ENCODE measurements around the gene SAMM50.
"Not testable (repeated sequence)": the region's sequence is repeated elsewhere in the genome, so short reads cannot be mapped to it uniquely, and the experiment has no call there.

The SAMM50 gene

DNA sequence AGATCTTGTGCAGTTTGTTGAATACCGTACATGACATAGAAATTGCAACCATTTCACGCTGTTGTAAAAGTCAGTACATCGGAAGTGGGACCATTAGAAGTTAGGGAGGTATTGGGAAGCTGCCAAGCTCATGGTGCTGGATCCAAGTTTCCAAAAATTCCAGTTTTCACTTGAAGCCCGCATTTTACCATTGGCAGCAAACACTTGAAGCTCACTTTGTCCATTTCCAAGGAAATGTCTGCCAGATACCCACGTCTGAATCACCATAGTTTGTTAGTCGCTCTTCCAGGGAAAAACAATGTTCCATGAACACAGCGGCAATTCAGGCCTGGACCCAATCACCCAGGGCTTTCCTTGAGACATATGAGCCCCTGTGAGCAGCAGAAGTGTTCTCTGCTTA, 46.3 kb downstream of the SAMM50 start:
- no peak for DNase-seq (ENCODE audit: low read depth)

- no peak for DNase-seq (ENCODE audit: low read depth)
Measured at GRCh38 chr22:44002324-44002723, 47.1 kb downstream of the SAMM50 start.

DNA sequence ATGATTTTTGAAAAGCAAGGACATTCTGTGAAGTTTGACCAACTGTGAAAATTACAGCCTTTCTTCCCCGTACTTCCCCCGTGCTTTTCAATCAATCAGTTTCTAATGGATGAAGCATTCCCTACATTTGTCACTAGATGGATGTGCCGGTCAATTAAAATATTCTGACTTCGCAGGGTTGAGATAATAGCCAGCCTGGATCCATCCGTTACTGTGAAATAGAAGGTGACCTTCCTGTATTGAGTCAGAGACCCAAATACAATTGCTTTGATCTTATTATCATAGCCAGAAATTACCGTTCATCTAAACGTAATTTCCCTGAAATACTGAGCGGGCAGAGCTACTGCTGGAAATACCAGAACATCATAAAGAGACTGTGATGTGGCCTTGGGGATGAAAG, 47.8 kb downstream of the SAMM50 start:
- no peak for DNase-seq (ENCODE audit: low read depth)

DNA sequence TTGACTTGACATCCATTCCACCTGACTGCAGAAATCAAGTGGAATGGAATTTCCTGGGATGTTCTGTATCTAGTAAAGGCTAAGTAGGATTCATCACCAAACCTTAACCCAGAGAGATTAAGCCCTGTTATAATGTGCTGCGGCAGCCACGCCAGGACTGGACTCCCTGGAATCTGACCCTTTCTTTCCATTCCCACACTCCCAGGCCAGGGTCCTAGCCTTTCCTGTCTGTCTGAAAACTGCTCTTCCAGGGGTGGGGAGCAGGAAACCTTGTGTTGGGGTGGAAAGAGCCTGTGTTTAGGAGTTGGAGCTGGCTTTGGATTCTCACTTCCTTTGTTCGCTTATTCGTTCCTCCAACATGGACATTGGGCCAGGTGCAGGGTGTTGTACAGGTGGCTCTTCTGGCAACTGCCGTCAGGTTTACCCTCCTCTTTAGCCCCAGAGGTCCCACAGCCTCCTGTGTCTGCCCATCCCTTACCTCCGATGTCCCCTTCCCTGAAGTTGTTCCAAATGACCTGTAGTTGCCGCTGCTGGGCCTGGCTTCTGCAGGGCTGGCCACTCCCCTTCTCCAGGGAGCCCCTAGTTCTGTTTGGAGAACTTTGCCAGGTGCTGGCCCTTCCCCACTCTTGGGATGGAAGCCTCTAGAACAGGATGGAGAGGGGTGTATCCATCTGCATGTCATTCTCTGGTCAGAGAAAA, 48.3 kb downstream of the SAMM50 start:
- no peak for DNase-seq (ENCODE audit: low read depth)

GRCh38 chr22:44004104-44004460, 48.8 kb downstream of the SAMM50 start:
- no peak for DNase-seq (ENCODE audit: low read depth)

DNA sequence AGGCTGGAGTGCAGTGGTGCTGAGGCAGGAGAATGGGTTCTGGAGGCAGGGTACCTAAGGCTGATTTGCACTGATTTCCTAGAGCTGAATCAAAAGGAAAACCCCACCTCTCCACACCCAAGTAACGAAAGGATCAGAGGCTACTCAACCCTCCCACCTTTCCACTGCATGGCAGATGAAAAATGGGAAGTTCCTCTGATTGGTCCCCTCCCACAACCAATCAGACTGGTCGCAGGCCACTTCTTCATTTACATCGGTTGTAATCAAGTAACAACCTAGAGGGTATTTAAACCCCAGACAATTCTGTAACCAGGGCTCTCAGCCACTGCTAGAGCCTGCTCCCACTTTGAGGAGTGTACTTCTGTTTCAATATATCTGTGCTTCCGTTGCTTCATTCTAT, 50.3 kb downstream of the SAMM50 start:
- no peak for DNase-seq (ENCODE audit: low read depth)

DNA sequence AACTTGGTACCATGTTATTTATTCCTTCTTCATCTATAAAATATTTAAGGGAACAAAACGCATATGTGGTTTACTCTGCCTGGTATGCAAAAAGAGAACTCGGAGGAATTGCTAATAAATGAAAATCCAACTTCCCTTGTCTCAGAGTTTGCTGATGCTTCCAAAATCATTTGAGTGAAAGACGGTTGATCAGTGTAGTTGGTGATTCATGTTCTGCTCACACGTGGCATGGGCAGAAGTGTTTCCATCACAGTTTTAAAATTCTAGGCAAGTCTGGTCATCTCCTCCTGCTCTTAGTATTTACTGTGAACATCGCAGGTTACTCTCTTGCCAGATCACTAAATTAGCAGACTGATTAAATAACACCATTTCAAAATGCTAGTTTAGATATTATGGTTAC, 56.9 kb downstream of the SAMM50 start:
- DNase-seq (ENCODE audit: low read depth) = no peak

GRCh38 chr22:44012591-44012990, 57.3 kb downstream of the SAMM50 start:
- no peak for DNase-seq (ENCODE audit: low read depth)

GRCh38 chr22:44014241-44014640, 59.0 kb downstream of the SAMM50 start:
- no peak for DNase-seq (ENCODE audit: low read depth)

DNA sequence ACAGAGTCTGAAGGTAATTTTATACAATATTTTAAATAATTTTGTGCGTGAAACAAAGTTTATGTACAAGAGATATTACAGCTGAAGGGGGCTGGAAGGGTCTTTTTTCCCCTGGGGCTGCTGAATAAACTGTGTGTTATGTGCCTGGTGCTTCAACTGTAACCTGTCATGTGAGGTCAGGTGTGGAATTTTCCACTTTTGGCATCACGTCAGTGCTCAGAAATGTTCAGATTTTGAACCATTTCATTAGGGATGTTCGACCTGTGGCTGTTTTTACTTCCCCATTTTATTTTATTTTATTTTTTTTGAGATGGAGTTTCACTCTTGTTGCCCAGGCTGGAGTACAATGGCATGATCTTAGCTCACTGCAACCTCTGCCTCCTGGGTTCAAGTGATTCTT, 61.3 kb downstream of the SAMM50 start:
- DNase-seq (ENCODE audit: low read depth) = not testable (repeated sequence)

GRCh38 chr22:44018594-44018993, 63.4 kb downstream of the SAMM50 start:
- DNase-seq (ENCODE audit: low read depth) = no peak

- no peak for DNase-seq (ENCODE audit: low read depth)
Measured at GRCh38 chr22:44019416-44019815, 64.2 kb downstream of the SAMM50 start.

DNA sequence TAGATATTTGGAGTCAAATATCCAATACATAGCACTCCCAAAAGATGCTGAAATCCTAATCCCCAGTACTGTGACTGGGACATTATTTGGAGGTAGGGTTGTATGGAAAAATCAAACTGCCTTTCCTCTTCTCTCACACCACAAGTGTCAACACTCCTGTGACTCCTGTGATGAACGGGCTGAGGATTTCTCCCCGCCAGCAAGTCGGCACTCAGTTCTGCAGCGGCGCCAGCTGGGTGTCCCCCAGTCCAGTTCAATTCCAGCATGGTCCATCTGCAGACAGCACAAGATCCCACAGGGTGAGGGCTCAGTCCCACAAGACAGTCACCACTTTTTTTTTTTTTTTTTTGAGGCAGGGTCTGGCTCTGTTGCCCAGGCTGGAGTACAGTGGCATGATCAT, 64.6 kb downstream of the SAMM50 start:
- DNase-seq (ENCODE audit: low read depth) = no peak

- DNase-seq (ENCODE audit: low read depth) = no peak
Measured at GRCh38 chr22:44020981-44021380, 65.7 kb downstream of the SAMM50 start.

DNA sequence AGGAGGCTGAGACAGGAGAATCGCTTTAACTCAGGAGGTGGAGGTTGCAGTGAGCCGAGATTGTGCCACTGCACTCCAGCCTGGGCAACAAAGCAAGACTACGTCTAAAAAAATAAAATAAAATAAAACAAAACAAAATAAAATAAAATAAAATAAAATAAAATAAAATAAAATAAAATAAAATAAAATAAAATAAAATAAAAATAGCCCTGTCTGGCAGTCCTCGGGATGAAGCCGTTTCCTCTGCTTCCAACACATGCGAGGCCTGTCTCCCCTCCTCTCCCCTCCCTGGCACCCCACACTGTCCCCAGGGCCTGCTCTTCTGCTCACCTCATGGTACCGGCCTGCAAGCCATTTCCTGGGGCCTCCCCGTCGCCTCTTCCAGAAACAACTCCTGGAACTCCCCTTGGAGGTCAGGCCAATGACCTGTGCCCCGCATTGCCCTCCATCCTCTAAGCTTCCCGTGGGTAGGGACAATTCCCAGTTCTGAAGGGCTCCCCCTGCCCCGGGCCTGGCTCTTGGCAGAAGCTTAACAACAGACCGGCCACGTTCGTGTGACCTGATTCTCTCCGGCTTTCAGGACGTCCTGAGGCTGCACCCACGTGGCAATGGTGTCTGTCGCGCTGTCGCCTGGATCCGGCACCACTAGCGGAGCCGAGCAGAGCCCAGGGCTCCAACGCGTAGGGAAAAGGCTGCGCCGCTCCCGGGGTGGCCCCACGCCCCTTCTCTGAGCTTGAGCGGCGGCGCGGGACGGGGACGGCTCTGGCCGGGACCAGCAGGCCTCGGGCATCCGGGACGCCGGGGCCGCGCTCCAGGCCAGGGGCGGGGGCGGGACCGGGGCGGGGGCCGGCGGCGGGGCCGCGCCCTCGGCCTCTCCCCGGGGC, 68.4 kb downstream of the SAMM50 start:
- peak; percentile 22 for DNase-seq (ENCODE audit: low read depth)

GRCh38 chr22:44024288-44024921, 69.2 kb downstream of the SAMM50 start, which contains the start of gene PARVB:
TSS of gene PARVB (plus strand) at chr22:44024302. CDS start at chr22:44024340, 38 bp downstream.
- DNase-seq (ENCODE audit: low read depth) = peak; percentile 5

DNA sequence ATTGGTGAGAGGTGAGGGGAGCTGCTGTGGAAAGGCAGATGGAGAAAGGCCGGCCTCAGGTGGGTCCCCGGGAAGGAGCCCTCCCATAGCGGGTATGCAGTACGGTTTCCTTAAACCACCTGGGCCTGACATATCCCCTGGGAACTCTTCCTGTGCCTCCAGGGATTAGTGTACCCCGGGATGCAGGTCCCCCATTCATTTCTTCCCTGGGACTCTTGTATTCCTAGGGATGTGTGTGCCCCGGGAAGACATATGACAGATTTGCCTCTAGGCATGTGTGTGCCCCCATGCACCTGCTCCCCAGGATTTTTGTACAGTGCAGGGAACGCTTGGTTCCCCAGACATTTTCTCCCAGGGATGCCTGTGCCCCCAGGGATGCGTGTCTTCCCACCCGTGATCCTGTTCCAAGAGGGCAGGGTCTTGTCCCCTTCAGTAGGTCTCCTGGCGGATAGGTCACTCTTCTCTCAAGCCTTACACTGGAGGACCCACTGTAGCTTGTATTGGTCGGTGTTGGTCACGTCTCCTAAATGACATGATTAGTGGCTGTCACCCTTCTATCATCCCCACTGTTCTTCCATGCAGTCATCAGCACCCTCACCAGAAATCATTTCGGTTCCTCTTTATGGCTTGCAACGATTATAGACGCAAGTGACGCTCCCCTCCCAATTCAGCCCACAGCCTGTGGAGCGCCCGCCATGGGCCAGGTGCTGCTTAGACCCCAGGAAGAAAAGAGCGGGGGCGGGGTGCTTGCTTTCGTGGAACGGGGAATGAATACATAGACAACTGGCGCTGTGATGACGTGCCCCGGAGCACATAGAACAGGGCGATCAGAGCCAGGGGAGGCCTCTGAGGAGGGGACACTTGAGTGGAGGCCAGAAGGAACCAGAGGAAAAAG, 70.2 kb downstream of the SAMM50 start:
- DNase-seq (ENCODE audit: low read depth) = no peak

GRCh38 chr22:44026066-44026629, 70.9 kb downstream of the SAMM50 start:
- no peak for DNase-seq (ENCODE audit: low read depth)

DNA sequence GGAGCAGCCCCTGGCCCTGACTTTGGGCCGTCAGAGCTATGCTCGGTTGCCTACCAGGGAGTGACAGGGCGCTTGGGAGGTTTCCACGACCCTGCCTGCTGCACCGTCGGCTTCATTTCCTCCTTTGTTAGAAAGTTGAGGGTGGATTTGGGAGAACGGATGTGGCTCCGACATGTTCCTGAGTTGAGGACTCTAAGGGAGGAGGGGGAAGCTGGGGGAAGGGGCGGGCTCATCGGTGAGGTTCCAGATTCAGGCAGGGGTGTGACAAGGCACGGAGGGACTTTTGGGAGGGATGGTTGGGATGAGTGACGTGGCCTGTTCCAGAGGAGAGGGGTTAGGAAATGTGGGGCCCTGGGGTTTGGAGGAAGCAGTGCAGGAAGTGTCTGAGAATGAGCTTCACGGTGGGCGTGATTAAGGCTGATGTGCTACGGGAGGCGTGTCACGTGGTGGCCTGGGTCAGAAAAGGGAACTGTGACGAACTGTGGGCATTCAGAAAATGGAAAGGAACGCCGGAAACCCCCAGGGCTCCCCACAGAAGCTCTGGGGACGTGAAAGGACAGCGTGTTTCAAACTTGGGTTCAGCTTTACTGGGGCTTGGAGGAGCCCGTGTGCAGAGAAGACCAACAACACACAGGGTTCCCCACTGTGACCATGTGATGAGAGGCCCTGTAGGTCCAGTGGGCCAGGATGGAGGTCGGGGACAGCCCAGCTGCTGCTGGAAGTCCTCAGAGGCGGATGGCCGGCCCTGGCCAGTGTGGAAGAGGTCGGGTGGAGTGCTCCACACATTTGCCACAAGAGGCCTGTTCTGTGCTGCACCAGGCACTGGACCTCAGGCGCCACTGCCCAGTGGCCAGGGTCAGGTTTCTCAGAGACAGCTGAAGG, 71.6 kb downstream of the SAMM50 start:
- DNase-seq (ENCODE audit: low read depth) = peak; percentile 62

- no peak for DNase-seq (ENCODE audit: low read depth)
Measured at GRCh38 chr22:44028091-44028490, 72.8 kb downstream of the SAMM50 start.

DNA sequence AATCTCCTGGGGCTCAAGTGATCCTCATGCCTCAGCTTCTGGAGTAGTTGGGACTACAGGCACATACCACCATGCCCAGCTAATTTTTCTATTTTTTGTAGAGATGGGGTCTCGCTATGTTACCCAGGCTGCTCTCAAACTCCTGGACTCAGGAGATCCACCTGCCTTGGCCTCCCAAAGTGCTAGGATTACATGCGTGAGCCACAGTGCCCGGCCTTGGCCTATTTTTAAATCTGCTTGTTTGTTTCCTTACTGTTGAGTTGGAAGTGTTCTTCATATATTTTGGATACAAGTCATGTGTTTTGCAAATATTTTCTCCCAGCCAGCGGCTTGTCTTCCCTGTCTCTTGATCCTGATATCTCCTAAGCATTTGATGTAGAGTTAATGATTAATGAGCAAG, 73.8 kb downstream of the SAMM50 start:
- DNase-seq (ENCODE audit: low read depth) = no peak
